Upper lobe of left lung (tissue), 4 donors: Measurements from ENCODE around the gene RALGDS.

Experiments used
- CTCF ChIP-seq, 6 experiments: fragments of 450-650 bp in 4 of 6; fragments of 200-600 bp in 2 of 6; sonication (generic) in 2 of 6; IDR thresholded peaks; one replicate each; pipeline ENCODE4 v1.5.1; 2016 to 2019; ENCODE audit warnings: antibody characterized with exemption in 6 of 6
- EP300 ChIP-seq, 4 donors: sonication (generic); formaldehyde crosslinking; IDR thresholded peaks; one replicate each; pipeline ENCODE4 v1.5.1; 2017; ENCODE audit warnings: antibody characterized with exemption in 4 of 4, control low read depth in 2 of 4
- POLR2A ChIP-seq, 4 donors: fragments of 450-650 bp; IDR thresholded peaks; one replicate each; pipeline ENCODE4 v1.5.1; 2016 to 2017; ENCODE audit warnings: antibody characterized with exemption in 4 of 4, mild to moderate bottlenecking in 2 of 4
- POLR2AphosphoS5 ChIP-seq, 2 donors: sonication (generic); formaldehyde crosslinking; IDR thresholded peaks; one replicate each; pipeline ENCODE4 v1.5.1; 2017; ENCODE audit warnings: antibody characterized with exemption in 2 of 2

GRCh38 chr9:133104718-133105460, 16.2 kb downstream of the RALGDS start:
- TF ChIP-seq CTCF (IDR thresholded peaks at IDR 0.05) (no peak), POLR2AphosphoS5 (IDR thresholded peaks at IDR 0.05) (no peak), EP300 (IDR thresholded peaks at IDR 0.05) (no peak), POLR2A (IDR thresholded peaks at IDR 0.05) (no peak)
